SKM-1 treated with dmso at 0.1 percent for 144 hours (cell line): Measurements from ENCODE around the gene PLA2G12A.
"Not testable (repeated sequence)": the region's sequence is repeated elsewhere in the genome, so short reads cannot be mapped to it uniquely, and the experiment has no call there.

Source experiments
- DNase-seq: peaks from one replicate; lab custom pipeline; 2025; ENCODE audit not compliant: unreplicated experiment; lab: John Stamatoyannopoulos, UW

PLA2G12A gene

DNA sequence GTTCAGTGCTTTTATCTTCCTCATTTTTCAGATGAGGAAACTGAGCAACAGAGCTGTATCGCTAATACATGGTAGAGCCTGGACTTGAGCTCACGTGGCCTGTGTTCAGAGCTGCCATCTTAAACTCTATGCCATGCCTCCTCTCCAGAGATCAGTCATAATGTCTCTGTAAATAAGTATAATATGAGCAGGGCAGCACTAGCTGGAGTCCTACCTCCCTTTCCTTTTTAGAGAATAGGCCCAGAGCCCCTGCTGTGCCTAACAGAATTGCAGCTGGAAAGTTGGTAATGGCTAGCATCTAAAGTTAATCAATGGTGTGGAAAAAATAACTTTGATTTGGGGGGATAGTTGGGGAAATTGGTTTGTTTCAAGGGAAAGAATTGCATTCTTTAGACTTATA, 47.0 kb downstream of the PLA2G12A start:
- no peak for DNase-seq

DNA sequence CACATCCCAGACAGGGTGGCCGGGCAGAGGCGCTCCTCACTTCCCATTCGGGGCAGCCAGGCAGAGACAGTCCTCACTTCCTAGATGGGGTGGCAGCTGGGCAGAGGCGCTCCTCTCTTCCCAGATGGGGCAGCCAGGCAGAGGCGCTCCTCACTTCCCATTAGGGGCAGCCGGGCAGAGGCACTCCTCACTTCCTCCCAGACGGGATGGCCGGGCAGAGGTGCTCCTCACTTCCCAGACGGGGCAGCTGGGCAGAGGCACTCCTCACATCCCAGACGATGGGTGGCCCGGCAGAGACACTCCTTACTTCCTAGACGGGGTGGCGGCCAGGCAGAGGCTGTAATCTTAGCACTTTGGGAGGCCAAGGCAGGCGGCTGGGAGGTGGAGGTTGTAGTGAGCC, 50.9 kb downstream of the PLA2G12A start:
- not testable (repeated sequence) for DNase-seq

DNA sequence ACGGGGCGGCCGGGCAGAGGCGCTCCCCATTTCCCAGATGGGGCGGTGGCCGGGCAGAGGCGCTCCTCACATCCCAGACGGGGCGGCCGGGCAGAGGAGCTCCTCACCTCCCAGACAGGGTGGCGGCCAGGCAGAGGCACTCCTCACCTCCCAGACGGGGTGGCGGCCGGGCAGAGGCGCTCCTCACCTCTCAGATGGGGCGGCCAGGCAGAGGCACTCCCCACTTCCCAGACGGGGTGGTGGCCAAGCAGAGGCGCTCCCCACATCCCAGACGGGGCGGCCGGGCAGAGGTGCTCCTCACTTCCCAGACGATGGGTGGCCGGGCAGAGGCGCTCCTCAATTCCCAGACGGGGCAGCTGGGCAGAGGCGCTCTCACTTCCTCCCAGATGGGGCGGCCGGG, 51.4 kb downstream of the PLA2G12A start:
- DNase-seq: not testable (repeated sequence)

DNA sequence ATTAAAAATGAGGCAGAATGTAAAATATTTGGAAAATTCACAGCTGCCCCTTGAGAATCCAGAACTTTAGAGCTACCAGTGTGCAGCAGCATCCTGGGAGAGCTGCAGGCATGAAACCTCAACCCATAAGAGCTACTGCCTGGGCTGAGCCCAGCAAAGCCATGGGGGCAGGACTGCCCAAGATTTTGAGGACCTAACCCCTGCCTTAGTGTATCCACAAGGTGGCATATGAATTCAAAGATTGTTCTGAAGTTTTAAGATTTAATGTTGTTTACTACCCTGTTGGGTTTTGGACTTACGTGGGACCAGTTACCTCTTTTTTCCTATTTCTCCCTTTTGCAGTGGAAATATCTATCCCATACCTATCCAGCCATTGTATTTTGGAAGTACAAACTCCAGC, 53.0 kb downstream of the PLA2G12A start:
- no peak for DNase-seq

DNA sequence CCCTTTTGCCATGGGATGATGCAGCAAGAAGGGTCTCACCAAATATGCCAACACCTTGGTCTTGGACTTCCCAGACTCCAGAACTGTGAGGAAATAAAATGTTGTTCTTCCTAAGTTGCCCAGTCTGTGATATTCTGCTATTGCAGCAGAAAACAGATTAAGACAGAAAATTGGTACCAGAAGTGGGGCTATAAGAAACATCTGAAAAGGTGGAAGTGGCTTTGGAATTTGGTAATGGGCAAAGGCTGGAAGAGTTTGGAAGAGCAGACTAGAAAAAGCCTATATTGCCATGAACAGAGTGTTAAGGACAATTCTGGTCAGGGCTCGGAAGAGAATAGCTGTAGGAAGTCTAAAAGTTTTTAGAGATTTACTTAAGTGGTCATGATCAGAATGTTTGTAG, 54.0 kb downstream of the PLA2G12A start:
- DNase-seq: no peak

DNA sequence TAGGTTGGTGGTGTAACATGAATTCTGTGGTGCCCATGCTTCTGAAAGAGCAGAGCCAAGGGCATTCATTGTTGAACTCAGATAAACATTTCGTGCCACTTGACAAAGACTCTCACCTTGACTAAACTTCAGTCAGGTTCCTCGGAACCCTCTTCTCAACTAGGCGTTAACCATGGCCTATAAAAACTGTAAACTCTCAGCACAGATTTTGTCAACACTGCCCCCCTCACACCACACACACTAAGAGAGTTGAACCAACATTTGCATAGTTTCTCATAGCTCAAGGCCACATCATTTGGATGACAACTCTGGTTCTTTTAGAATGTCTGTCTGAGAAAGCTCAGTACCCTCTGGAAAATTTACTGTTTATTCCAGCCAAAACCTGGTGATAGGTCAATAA, 54.7 kb downstream of the PLA2G12A start:
- no peak for DNase-seq

DNA sequence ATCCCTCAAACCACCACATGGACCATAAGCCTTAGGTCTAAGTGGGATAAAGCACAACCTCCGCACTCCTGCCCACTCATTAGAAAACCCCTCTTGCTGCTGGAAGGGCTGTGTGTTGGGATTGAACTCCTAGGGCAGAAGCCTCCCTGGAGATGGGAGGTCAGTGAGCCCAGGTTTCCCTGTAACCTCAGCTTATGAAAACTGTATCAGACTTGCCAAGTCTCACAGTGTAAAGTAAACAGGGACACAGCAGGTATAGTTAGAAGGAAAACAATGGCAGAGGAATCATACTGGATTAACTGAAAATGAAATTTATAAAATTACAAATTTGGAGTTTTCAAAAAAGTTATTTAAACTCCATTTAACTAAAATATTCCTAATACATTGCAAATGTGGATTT, 56.6 kb downstream of the PLA2G12A start:
- no peak for DNase-seq

DNA sequence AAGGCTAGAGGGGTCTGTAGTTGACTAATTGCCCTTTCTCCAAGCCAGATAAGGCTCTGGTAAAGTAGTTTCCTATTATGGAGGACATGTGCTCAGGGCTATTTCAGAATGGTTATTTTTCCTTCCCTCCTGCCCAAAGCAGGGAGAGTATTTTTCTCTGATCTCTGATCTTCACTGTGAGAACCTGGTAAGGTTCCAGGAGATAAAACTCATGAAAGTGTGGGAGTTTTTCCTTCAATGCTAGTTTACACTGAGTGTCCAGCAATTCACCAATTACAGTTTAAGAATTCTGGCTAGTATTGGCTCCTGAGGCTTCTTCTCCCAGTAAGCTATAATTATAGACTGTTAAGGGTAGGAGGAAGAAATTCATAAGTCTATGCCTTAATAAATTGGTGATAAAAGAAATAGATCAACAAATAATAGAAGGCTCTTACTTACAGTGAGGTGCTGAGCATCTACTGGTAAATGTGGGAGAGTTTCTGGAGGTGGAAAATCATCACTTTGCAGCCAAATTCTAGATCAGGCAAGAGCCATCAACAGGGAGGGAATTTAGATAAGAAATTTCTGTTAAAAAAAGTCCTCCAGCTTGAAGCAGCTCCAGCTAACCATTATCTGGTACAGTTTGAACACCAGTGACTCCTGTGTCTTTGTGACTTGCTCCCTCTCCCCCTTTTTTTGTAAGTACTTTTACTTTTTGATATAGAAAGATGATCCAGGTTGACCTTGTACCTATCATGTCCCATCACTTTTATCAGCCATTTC, 57.5 kb downstream of the PLA2G12A start:
- no peak for DNase-seq

DNA sequence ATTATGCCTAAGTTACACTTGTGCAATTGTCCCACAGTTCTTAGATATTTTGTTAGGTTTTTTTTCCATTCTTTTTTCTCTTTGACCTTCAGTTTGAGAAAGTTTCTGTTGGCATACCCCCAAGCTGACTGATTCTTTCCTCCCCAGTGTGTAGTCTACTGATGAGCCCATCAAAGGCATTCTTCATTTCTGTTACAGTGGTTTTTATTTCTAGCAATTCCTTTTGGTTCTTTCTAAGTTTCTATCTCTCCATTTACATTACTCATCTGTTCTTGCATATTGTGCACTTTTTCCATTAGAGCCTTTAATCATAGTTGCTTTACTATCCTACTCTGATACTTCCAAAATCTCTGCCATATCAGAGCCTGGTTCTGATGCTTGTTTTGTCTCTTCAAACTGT, 58.5 kb downstream of the PLA2G12A start:
- DNase-seq: no peak

DNA sequence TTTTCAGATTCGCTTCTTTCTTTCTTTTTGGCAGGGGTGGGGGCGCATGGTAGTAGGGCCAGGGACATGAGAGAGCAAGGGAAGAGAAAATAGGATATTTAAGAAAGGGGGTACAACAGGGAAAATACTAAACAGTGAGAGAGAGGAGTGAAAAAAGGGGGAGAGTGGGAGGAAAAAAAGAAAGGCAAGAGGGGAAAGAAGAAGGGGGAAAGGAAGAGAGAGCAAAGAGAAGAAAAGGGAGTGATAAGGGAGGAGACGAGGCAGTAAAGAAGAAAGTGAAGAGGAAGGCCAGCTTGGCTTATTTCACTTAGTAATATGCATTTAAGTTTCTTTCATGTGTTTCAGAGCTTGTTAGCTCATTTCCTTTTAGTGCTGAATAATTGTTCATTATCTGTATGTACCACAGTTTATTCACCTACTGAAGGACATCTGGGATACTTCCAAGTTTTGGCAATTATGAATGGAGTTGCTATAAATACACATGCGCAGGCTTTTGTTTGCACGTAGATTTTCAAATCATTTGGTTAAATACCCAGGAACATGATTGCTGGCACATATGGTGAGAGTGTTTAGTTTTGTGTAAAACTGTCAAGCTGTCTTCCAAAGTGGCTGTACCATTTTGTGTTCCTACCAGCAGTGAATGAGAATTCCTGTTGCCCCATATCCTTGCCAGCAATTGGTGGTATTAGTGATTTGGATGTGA, 63.9 kb downstream of the PLA2G12A start:
- DNase-seq: no peak

DNA sequence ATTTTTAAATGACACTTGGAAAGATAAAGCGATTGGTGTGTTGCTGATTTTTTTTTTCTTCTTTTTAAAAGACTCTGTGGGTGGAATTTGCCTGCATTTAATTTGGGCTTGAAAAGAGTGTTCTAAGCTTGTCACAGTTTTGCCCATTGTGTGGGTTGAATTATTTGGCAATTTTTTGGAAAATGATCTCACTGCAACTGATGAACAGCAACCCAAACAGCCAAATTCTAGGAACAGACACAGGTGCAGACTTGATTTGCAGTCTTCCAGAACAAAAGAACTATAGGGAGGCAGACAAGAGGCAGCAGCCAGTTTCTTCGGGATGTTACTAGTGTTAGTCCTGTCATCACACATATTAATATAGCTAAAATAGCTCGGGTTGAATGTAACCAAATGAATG, 67.1 kb downstream of the PLA2G12A start:
- no peak for DNase-seq

DNA sequence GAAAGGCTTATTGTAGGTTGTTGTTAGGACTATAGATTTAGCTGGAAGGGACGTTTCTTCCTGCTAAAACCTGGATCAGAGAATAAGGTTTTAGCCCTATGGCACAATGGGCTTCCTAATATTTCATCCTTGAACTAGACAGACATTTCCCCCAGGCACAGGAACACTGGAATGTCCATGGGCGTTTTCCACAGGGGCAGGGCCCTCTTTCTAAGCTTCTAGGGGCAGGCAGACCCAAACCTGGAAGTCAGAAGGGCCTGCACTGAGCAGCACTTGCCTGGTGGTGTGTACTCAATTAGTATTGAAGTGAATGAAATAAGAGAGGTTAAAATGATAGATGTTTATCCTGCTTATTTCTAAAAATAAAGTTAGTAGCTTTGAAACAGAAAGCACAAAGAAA, 67.8 kb downstream of the PLA2G12A start:
- DNase-seq: no peak
